K562 (cell line): ENCODE data around the gene ARL8A. TPM values are rescaled to one million over a fixed set of nuclear protein-coding genes. Genes with fewer than 3 reads are reported as not detected.
A peak's percentile ranks its signal among the peaks of the same experiment; 100 is the strongest.

Source experiments
- ARID3A ChIP-seq: IDR thresholded peaks from 2 replicates; pipeline ENCODE4 v1.6.1; 2012; ENCODE audit warnings: low read depth, low read length, improper control_type of control experiment, borderline replicate concordance
- CCNT2 ChIP-seq: IDR thresholded peaks from 2 replicates; pipeline ENCODE4 v1.6.1; 2011; ENCODE audit warnings: borderline replicate concordance, low read depth, mild to moderate bottlenecking, moderate library complexity, mixed read lengths, low read length; ENCODE audit not compliant: insufficient read length; ENCODE audit errors: extremely low read depth
- E2F1 ChIP-seq: sonication (generic); formaldehyde crosslinking; IDR thresholded peaks from 2 replicates; pipeline ENCODE4 v1.8.1; 2023; ENCODE audit warnings: mild to moderate bottlenecking, missing genetic modification reagents, moderate library complexity
- ETS2 ChIP-seq: IDR thresholded peaks from 2 replicates; pipeline ENCODE4 v1.6.1; 2016; ENCODE audit warnings: borderline replicate concordance, missing genetic modification characterization, mild to moderate bottlenecking, moderate library complexity, missing compliant biosample characterization; ENCODE audit not compliant: poor library complexity, severe bottlenecking
- FOS ChIP-seq: IDR thresholded peaks from 3 replicates; pipeline ENCODE4 v1.6.1; 2011; ENCODE audit not compliant: insufficient read length; ENCODE audit errors: extremely low read depth
- HDAC1 ChIP-seq, 2 experiments: fragments of 450-650 bp; IDR thresholded peaks; 2 replicates each; pipeline ENCODE4 v1.6.1; 2016 to 2017; ENCODE audit warnings: inconsistent platforms in 1 of 2, mild to moderate bottlenecking in 1 of 2, moderate library complexity in 1 of 2
- MED1 ChIP-seq: sonication (generic); formaldehyde crosslinking; IDR thresholded peaks from 2 replicates; pipeline ENCODE4 v1.8.1; 2023; ENCODE audit warnings: missing genetic modification reagents, borderline replicate concordance
- MEF2A ChIP-seq: IDR thresholded peaks from 2 replicates; pipeline ENCODE4 v1.6.1; 2011; ENCODE audit warnings: low read depth, mild to moderate bottlenecking, low read length, moderate library complexity; ENCODE audit not compliant: control insufficient read depth
- MTF1 ChIP-seq: fragments of 250-450 bp; sonication (Bioruptor Pico); IDR thresholded peaks from 2 replicates; pipeline ENCODE4 v1.9.0; 2021; ENCODE audit warnings: moderate library complexity, mild to moderate bottlenecking, inconsistent platforms, borderline replicate concordance
- NFXL1 ChIP-seq: fragments of 450-650 bp; formaldehyde crosslinking; IDR thresholded peaks from 2 replicates; pipeline ENCODE4 v1.4.0; 2021; ENCODE audit warnings: mild to moderate bottlenecking
- PKNOX1 ChIP-seq: fragments of 450-650 bp; IDR thresholded peaks from 2 replicates; pipeline ENCODE4 v1.6.1; 2016
- RBFOX2 ChIP-seq: fragments of 200-400 bp; formaldehyde crosslinking; IDR thresholded peaks from 2 replicates; pipeline ENCODE4 v1.6.1; 2017; ENCODE audit warnings: low read depth, mild to moderate bottlenecking, low read length, moderate library complexity
- SMARCA5 ChIP-seq: fragments of 450-650 bp; IDR thresholded peaks from 2 replicates; pipeline ENCODE4 v1.6.1; 2016
- SREBF1 ChIP-seq: fragments of 150-350 bp; IDR thresholded peaks from 2 replicates; pipeline ENCODE4 v1.6.1; 2014; ENCODE audit warnings: antibody characterized with exemption, low read depth, low read length, borderline replicate concordance
- TEAD4 ChIP-seq, 2 experiments: sonication (generic) in 1 of 2; formaldehyde crosslinking in 1 of 2; IDR thresholded peaks; 2 replicates each; pipeline versions ENCODE4 v1.6.1 to v1.8.0; 2012 to 2022; ENCODE audit warnings: borderline replicate concordance in 1 of 2, inconsistent platforms in 1 of 2, low read length in 1 of 2, mild to moderate bottlenecking in 1 of 2, missing genetic modification reagents in 1 of 2
- ZBTB7A ChIP-seq: IDR thresholded peaks from 2 replicates; pipeline ENCODE4 v1.6.1; 2011; ENCODE audit warnings: low read depth, mild to moderate bottlenecking, low read length, moderate library complexity, borderline replicate concordance; ENCODE audit not compliant: control insufficient read depth
- ZHX1 ChIP-seq: fragments of 150-350 bp; conservative IDR thresholded peaks from 2 replicates; pipeline ENCODE4 v1.6.1; 2014; ENCODE audit warnings: low read length
- ZKSCAN3 ChIP-seq: fragments of 250-450 bp; sonication (Bioruptor Pico); IDR thresholded peaks from 2 replicates; pipeline ENCODE4 v1.4.0; 2020
- ZNF830 ChIP-seq: fragments of 250-450 bp; sonication (Bioruptor Pico); IDR thresholded peaks from 2 replicates; pipeline ENCODE4 v1.5.0; 2021; ENCODE audit warnings: mild to moderate bottlenecking
- ZSCAN29 ChIP-seq: fragments of 450-650 bp; IDR thresholded peaks from 2 replicates; pipeline ENCODE4 v1.6.1; 2017
- polyA plus RNA-seq, 8 experiments: library from polyadenylated mRNA; depleted of rRNA in 4 of 8; stranded (reverse) in 5 of 8; unstranded in 3 of 8; fragments of >200 nt; fragmentation: Nextera tagmentation in 2 of 8; fragmentation: Illumina TruSeq in 1 of 8; extraction: Ambion mirVana in 2 of 8; extraction: Trizol in 1 of 8; gene quantifications; 2 replicates each; pipeline versions ENCODE4 v1.2.1 to v1.2.3, GENCODE V29; 2011 to 2014; ENCODE audit warnings: inconsistent platforms in 1 of 8, missing spikeins in 1 of 8
- total RNA-seq, 7 experiments: library from RNA; depleted of rRNA in 6 of 7; stranded (reverse); fragments of >200 nt in 6 of 7; fragmentation: Illumina TruSeq in 2 of 7; extraction: Trizol in 2 of 7; gene quantifications; 2 replicates each; pipeline versions ENCODE4 v1.2.1 to v1.2.3, GENCODE V29; 2011 to 2021; ENCODE audit warnings: low replicate concordance in 1 of 7

The ARL8A gene
- total and polyA plus RNA-seq, 9 of the 15 experiments (the other 6 are each of a cell fraction or from before 2014, with no cell fraction given) = 0.17 to 27.3 (median 15.6) TPM

- TF ChIP-seq MTF1 (CRISPR knock-in tag) (no peak), SMARCA5 (0 out of 2 replicates have a peak, but pooled peaks have one; percentile 33), ARID3A (no peak), ZKSCAN3 (no peak), NFXL1 (CRISPR knock-in tag) (no peak), MEF2A (no peak), PKNOX1 (no peak), ZBTB7A (peak; percentile 78; the same call in 1 of the 2 replicates), E2F1 (no peak), MED1 (CRISPR knock-in tag) (no peak), FOS (no peak), ETS2 (tag) (no peak), CCNT2 (no peak), RBFOX2 (no peak; the same call in 1 of the 2 replicates), TEAD4 (IDR thresholded peaks at IDR 0.05; ENCODE audit: low read length) (peak; percentile 46; the same call in 1 of the 2 replicates), TEAD4 (CRISPR knock-in tag; IDR thresholded peaks at IDR 0.05; ENCODE audit: borderline replicate concordance) (no peak), HDAC1 (IDR thresholded peaks at IDR 0.05) (peak in 1 of 2 experiments; percentile 62; a peak in 2 of 4 replicates), SREBF1 (no peak), ZSCAN29 (no peak), ZNF830 (no peak), ZHX1 (no peak)
Observed at GRCh38 chr1:202165942-202166843, 21.7 kb upstream of the ARL8A start (continued).
